Activated CD8-positive, alpha-beta memory T cell treated with anti-CD3 and anti-CD28 coated beads for 36 hours (primary cell): ENCODE results near the gene LYZL1. TPM values are rescaled to one million over a fixed set of nuclear protein-coding genes. Genes with fewer than 3 reads are reported as not detected.
"Not testable (repeated sequence)": the region's sequence is repeated elsewhere in the genome, so short reads cannot be mapped to it uniquely, and the experiment has no call there.

Experiments used
- CTCF ChIA-PET: fragments of 350-600 bp; sonication (Branson Sonifier 250); formaldehyde crosslinking; loops from one replicate; lab custom pipeline; 2021; ENCODE audit warnings: antibody characterized with exemption; lab: Charles Lee
- POLR2A ChIA-PET: fragments of 350-600 bp; sonication (Branson Sonifier 250); formaldehyde crosslinking; loops from one replicate; lab custom pipeline; 2021; ENCODE audit warnings: antibody characterized with exemption; lab: Charles Lee
- total RNA-seq, 2 experiments: library from RNA; stranded (reverse); gene quantifications; one replicate each; pipeline ENCODE4 v1.2.3, GENCODE V29; 2021

LYZL1 gene
- not detected for total RNA-seq

GRCh38 chr10:29288906-29289305 is at the start of gene LYZL1:
Gene LYZL1, plus strand, starts transcription at chr10:29289070. Its CDS starts 2,798 bp downstream, at chr10:29291868.
- CTCF ChIA-PET, POLR2A ChIA-PET: not testable (repeated sequence)

- CTCF ChIA-PET, result no interaction called here
- POLR2A ChIA-PET, result no interaction called here
These were observed 49.0 kb upstream of the LYZL1 start for GRCh38 chr10:29239569-29240472.

GRCh38 chr10:29240986-29241660 is 47.7 kb upstream of the LYZL1 start:
- POLR2A ChIA-PET, result no interaction called here
- CTCF ChIA-PET, result no interaction called here

- POLR2A ChIA-PET, result no interaction called here
- CTCF ChIA-PET, result no interaction called here
These were observed 46.9 kb upstream of the LYZL1 start for GRCh38 chr10:29241925-29242324.

GRCh38 chr10:29243066-29243465 is 45.8 kb upstream of the LYZL1 start:
- POLR2A ChIA-PET, result no interaction called here

GRCh38 chr10:29243750-29244149 is 45.1 kb upstream of the LYZL1 start:
- POLR2A ChIA-PET, result no interaction called here
- CTCF ChIA-PET, result interaction anchor here (1.5 kb wide), 1 partner anchor 9 kb away, joined by 3 read pairs; no protein-coding TSS in a partner anchor

More at GRCh38 chr10:29243066-29243465, 45.8 kb upstream of the LYZL1 start:
- CTCF ChIA-PET, result interaction anchor here (0.7 to 1.5 kb wide), 3 partner anchors 9 to 599 kb away, joined by 3 to 5 read pairs (median 3); no protein-coding TSS in a partner anchor

- CTCF ChIA-PET, result no interaction called here
- POLR2A ChIA-PET, result no interaction called here
These were observed 43.9 kb upstream of the LYZL1 start for GRCh38 chr10:29244978-29245377.

GRCh38 chr10:29245476-29245875 is 43.4 kb upstream of the LYZL1 start:
- ChIA-PET POLR2A (no interaction called here), CTCF (no interaction called here)

- POLR2A ChIA-PET, result no interaction called here
- CTCF ChIA-PET, result no interaction called here
These were observed 42.4 kb upstream of the LYZL1 start for GRCh38 chr10:29246449-29246848.

GRCh38 chr10:29248158-29248557 is 40.7 kb upstream of the LYZL1 start:
- CTCF ChIA-PET, result interaction anchor here (0.7 kb wide), 1 partner anchor 35 kb away, joined by 3 read pairs; no protein-coding TSS in a partner anchor
- POLR2A ChIA-PET, result no interaction called here

- CTCF ChIA-PET, result interaction anchor here (1.2 kb wide), 1 partner anchor 10 kb away, joined by 3 read pairs; no protein-coding TSS in a partner anchor
- POLR2A ChIA-PET, result no interaction called here
These were observed 39.9 kb upstream of the LYZL1 start for GRCh38 chr10:29249018-29249417.

- CTCF ChIA-PET, result interaction anchor here (1.2 kb wide), 1 partner anchor 9 kb away, joined by 3 read pairs; no protein-coding TSS in a partner anchor
- POLR2A ChIA-PET, result no interaction called here
These were observed 38.8 kb upstream of the LYZL1 start for GRCh38 chr10:29250066-29250465.

- ChIA-PET CTCF (interaction anchor here (0.9 kb wide), 1 partner anchor 9 kb away, joined by 3 read pairs; no protein-coding TSS in a partner anchor), POLR2A (no interaction called here)
These were observed 35.8 kb upstream of the LYZL1 start for GRCh38 chr10:29252811-29253689.

GRCh38 chr10:29253690-29254029 is 35.2 kb upstream of the LYZL1 start:
- ChIA-PET CTCF (interaction anchor here (0.7 kb wide), 1 partner anchor 417 kb away, joined by 3 read pairs; no protein-coding TSS in a partner anchor), POLR2A (no interaction called here)

GRCh38 chr10:29254123-29255046 is 34.5 kb upstream of the LYZL1 start:
- ChIA-PET CTCF (interaction anchor here (0.7 kb wide), 1 partner anchor 417 kb away, joined by 3 read pairs; no protein-coding TSS in a partner anchor), POLR2A (no interaction called here)

GRCh38 chr10:29255104-29255503 is 33.8 kb upstream of the LYZL1 start:
- POLR2A ChIA-PET, result no interaction called here
- CTCF ChIA-PET, result no interaction called here

GRCh38 chr10:29256019-29256418 is 32.9 kb upstream of the LYZL1 start:
- POLR2A ChIA-PET, result no interaction called here
- CTCF ChIA-PET, result interaction anchor here (0.6 kb wide), 1 partner anchor 13 kb away, joined by 3 read pairs; no protein-coding TSS in a partner anchor

- POLR2A ChIA-PET, result no interaction called here
These were observed 32.3 kb upstream of the LYZL1 start for GRCh38 chr10:29256586-29256985.

More at GRCh38 chr10:29256586-29256985, 32.3 kb upstream of the LYZL1 start:
- CTCF ChIA-PET, result interaction anchor here (0.6 kb wide), 1 partner anchor 13 kb away, joined by 3 read pairs; no protein-coding TSS in a partner anchor
